Erythroblast (primary cell): ENCODE results near the gene COX6A1.

Experiments used
- GATA1 ChIP-seq: IDR thresholded peaks from 2 replicates; pipeline ENCODE4 v1.6.1; 2011; ENCODE audit warnings: low read depth, mild to moderate bottlenecking, control low read depth, low read length, moderate library complexity
- POLR2A ChIP-seq: IDR thresholded peaks from 2 replicates; pipeline ENCODE4 v1.6.1; 2011; ENCODE audit warnings: mild to moderate bottlenecking, low read length

DNA sequence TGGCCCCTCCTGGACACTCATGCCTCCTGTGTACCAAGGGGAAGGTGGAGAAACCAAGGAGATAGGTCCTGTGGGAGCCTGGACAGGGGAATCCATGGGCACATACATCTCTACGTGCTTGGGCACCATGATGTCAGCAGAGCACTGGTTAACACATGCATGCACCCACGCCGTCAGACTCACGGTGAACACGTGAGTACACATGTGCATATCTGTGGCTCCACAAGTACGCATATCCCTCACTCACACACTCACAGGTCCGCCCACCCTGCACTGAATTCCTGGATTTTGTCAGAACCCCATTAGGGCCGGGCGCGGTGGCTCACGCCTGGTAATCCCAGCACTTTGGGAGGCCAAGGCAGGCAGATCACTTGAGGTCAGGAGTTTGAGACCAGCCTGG, 29.1 kb upstream of the COX6A1 start:
- no peak for TF ChIP-seq POLR2A
- TF ChIP-seq GATA1: no peak
